BLaER1 treated with 17β-estradiol and CSF1 and Interleukin-3, amounts not matched to agents 10 nM and 100 nM (cell line): Measurements from ENCODE around the gene RERE.
"Not testable (repeated sequence)": the region's sequence is repeated elsewhere in the genome, so short reads cannot be mapped to it uniquely, and the experiment has no call there.

Experiments
- H3K27ac ChIP-seq, 11 experiments: shearing (Covaris generic); formaldehyde crosslinking; 2 replicates each; pipeline ENCODE4 v1.8.1; 2022
- H3K27me3 ChIP-seq, 11 experiments: shearing (Covaris generic); formaldehyde crosslinking; 2 replicates each; pipeline ENCODE4 v1.8.1; 2022
- H3K36me3 ChIP-seq, 11 experiments: shearing (Covaris generic); formaldehyde crosslinking; 2 replicates each; pipeline ENCODE4 v1.8.1; 2022
- H3K4me1 ChIP-seq, 10 experiments: shearing (Covaris generic); formaldehyde crosslinking; 2 replicates each; pipeline ENCODE4 v1.8.1; 2022
- H3K4me2 ChIP-seq, 11 experiments: shearing (Covaris generic); formaldehyde crosslinking; 2 replicates each; pipeline ENCODE4 v1.8.1; 2022
- H3K4me3 ChIP-seq, 10 experiments: shearing (Covaris generic); formaldehyde crosslinking; 2 replicates each; pipeline ENCODE4 v1.8.1; 2022
- H3K9ac ChIP-seq, 11 experiments: shearing (Covaris generic); formaldehyde crosslinking; 2 replicates each; pipeline ENCODE4 v1.8.1; 2022
- H3K9me3 ChIP-seq, 11 experiments: shearing (Covaris generic); formaldehyde crosslinking; replicated peaks in 1 of 11; 2 replicates each; pipeline ENCODE4 v1.8.1; 2022
- H4K20me1 ChIP-seq, 11 experiments: shearing (Covaris generic); formaldehyde crosslinking; 2 replicates each; pipeline ENCODE4 v1.8.1; 2022
- Cebpa-rat ChIP-seq, 11 experiments: shearing (Covaris generic); IDR thresholded peaks; 2 replicates each; pipeline ENCODE4 v1.8.1; 2022

Gene RERE

GRCh38 chr1:8736927-8737326, 80.5 kb downstream of the RERE start:
- no peak for TF ChIP-seq Cebpa-rat (IDR thresholded peaks at IDR 0.05)
- Histone ChIP-seq H3K27me3 (no peaks in the 10 kb centered on the region), H3K4me3 (no peak overlapping the region), H3K27ac (0 out of 22 replicates have a peak overlapping the region, but pooled peaks of 1 of the 11 experiments have one; percentile 5), H3K4me1 (peaks cover 0 to 14% (median 11%) of the 10 kb centered on the region in 10 experiments; a peak in 14 of 20 replicates), H3K9ac (no peak overlapping the region), H3K36me3 (peaks cover 32 to 83% (median 57%) of the 10 kb centered on the region in 11 experiments), H3K9me3 (peaks cover 61 to 81% (median 77%) of the 10 kb centered on the region in 11 experiments), H3K4me2 (peak overlapping the region in 3 of 11 experiments; percentile 5 to 32 (median 27); a peak in 4 of 22 replicates), H4K20me1 (no peaks in the 10 kb centered on the region; a peak in 2 of 22 replicates)

- Histone ChIP-seq H3K4me3 (no peak overlapping the region), H3K27me3 (no peaks in the 10 kb centered on the region), H3K9me3 (peaks cover 43 to 67% (median 61%) of the 10 kb centered on the region in 11 experiments), H3K9ac (no peak overlapping the region), H3K4me2 (no peak overlapping the region), H3K4me1 (peaks cover 5 to 23% (median 16%) of the 10 kb centered on the region in 10 experiments), H3K36me3 (peaks cover 13 to 65% (median 41%) of the 10 kb centered on the region in 11 experiments; a peak in 21 of 22 replicates), H3K27ac (no peak overlapping the region), H4K20me1 (peaks cover 0 to 8% (median 4%) of the 10 kb centered on the region in 11 experiments; a peak in 12 of 22 replicates)
- no peak for TF ChIP-seq Cebpa-rat (IDR thresholded peaks at IDR 0.05)
Observed at GRCh38 chr1:8733484-8733883, 84.0 kb downstream of the RERE start.

GRCh38 chr1:8731162-8731561, 86.3 kb downstream of the RERE start:
- H3K27me3 ChIP-seq: no peaks in the 10 kb centered on the region
- peaks cover 33 to 59% (median 49%) of the 10 kb centered on the region in 11 experiments for H3K9me3 ChIP-seq
- no peak overlapping the region for H3K9ac ChIP-seq
- peaks cover 18 to 30% (median 24%) of the 10 kb centered on the region in 11 experiments; a peak in 21 of 22 replicates for H4K20me1 ChIP-seq
- no peak overlapping the region for H3K27ac ChIP-seq
- H3K4me3 ChIP-seq: no peak overlapping the region
- TF ChIP-seq Cebpa-rat (IDR thresholded peaks at IDR 0.05): no peak
- H3K36me3 ChIP-seq: peaks cover 13 to 56% (median 40%) of the 10 kb centered on the region in 11 experiments; a peak in 21 of 22 replicates
- H3K4me1 ChIP-seq: peaks cover 9 to 34% (median 24%) of the 10 kb centered on the region in 10 experiments; a peak in 18 of 20 replicates
- no peak overlapping the region for H3K4me2 ChIP-seq

- no peak for TF ChIP-seq Cebpa-rat (IDR thresholded peaks at IDR 0.05)
- Histone ChIP-seq H3K27me3 (no peaks in the 10 kb centered on the region), H3K9me3 (peaks cover 27 to 34% (median 30%) of the 10 kb centered on the region in 11 experiments), H3K36me3 (peaks cover 12 to 31% (median 26%) of the 10 kb centered on the region in 11 experiments; a peak in 21 of 22 replicates), H3K27ac (peak overlapping the region in 1 of 11 experiments; percentile 0; a peak in 1 of 22 replicates), H3K9ac (no peak overlapping the region), H3K4me1 (peaks cover 13 to 43% (median 33%) of the 10 kb centered on the region in 10 experiments), H3K4me2 (peak overlapping the region in 8 of 11 experiments; percentile 15 to 60 (median 36); a peak in 13 of 22 replicates), H4K20me1 (peaks cover 19 to 31% (median 24%) of the 10 kb centered on the region in 11 experiments; a peak in 20 of 22 replicates), H3K4me3 (no peak overlapping the region)
Observed at GRCh38 chr1:8728464-8728863, 89.0 kb downstream of the RERE start.

- H3K4me2 ChIP-seq: peak overlapping the region in 10 of 11 experiments; percentile 12 to 60 (median 30); a peak in 18 of 22 replicates
- H3K4me3 ChIP-seq: no peak overlapping the region
- H3K36me3 ChIP-seq: peaks cover 8 to 24% (median 21%) of the 10 kb centered on the region in 11 experiments; a peak in 19 of 22 replicates
- no peak overlapping the region; a peak in 1 of 22 replicates for H3K27ac ChIP-seq
- H3K9ac ChIP-seq: no peak overlapping the region
- H3K9me3 ChIP-seq: peaks cover 22 to 28% (median 24%) of the 10 kb centered on the region in 11 experiments
- no peak for TF ChIP-seq Cebpa-rat (IDR thresholded peaks at IDR 0.05)
- H4K20me1 ChIP-seq: peaks cover 19 to 37% (median 25%) of the 10 kb centered on the region in 11 experiments; a peak in 20 of 22 replicates
- peaks cover 20 to 50% (median 40%) of the 10 kb centered on the region in 10 experiments for H3K4me1 ChIP-seq
- no peaks in the 10 kb centered on the region for H3K27me3 ChIP-seq
Observed at GRCh38 chr1:8727809-8728213, 89.6 kb downstream of the RERE start.

GRCh38 chr1:8727316-8727715, 90.1 kb downstream of the RERE start:
- peaks cover 25 to 55% (median 45%) of the 10 kb centered on the region in 10 experiments for H3K4me1 ChIP-seq
- not testable (repeated sequence) for H3K27me3 ChIP-seq, H3K4me3 ChIP-seq, H3K9ac ChIP-seq, H3K27ac ChIP-seq
- peaks cover 8 to 21% (median 18%) of the 10 kb centered on the region in 11 experiments; a peak in 19 of 22 replicates for H3K36me3 ChIP-seq
- peaks cover 19 to 42% (median 25%) of the 10 kb centered on the region in 11 experiments; a peak in 20 of 22 replicates for H4K20me1 ChIP-seq
- peak overlapping the region in 9 of 11 experiments; percentile 15 to 60 (median 37); a peak in 12 of 22 replicates for H3K4me2 ChIP-seq
- H3K9me3 ChIP-seq: peaks cover 17 to 23% (median 19%) of the 10 kb centered on the region in 11 experiments

GRCh38 chr1:8726801-8727186, 90.6 kb downstream of the RERE start:
- not testable (repeated sequence) for H3K4me3 ChIP-seq, H3K9ac ChIP-seq, H3K27me3 ChIP-seq, H3K27ac ChIP-seq
- Histone ChIP-seq H3K4me2 (0 out of 22 replicates have a peak overlapping the region, but pooled peaks of 2 of the 11 experiments have one; percentile 3 to 37), H3K36me3 (peaks cover 8 to 16% (median 13%) of the 10 kb centered on the region in 11 experiments; a peak in 19 of 22 replicates), H3K4me1 (peaks cover 30 to 60% (median 50%) of the 10 kb centered on the region in 10 experiments), H3K9me3 (peaks cover 12 to 18% (median 14%) of the 10 kb centered on the region in 11 experiments), H4K20me1 (peaks cover 19 to 46% (median 25%) of the 10 kb centered on the region in 11 experiments; a peak in 20 of 22 replicates)

- no peak for TF ChIP-seq Cebpa-rat (IDR thresholded peaks at IDR 0.05)
- no peaks in the 10 kb centered on the region for H3K9me3 ChIP-seq
- no peaks in the 10 kb centered on the region; a peak in 1 of 22 replicates for H3K36me3 ChIP-seq
- no peak overlapping the region for H3K4me3 ChIP-seq
- peak overlapping the region in 4 of 11 experiments; percentile 3 to 31 (median 7); a peak in 4 of 22 replicates for H3K9ac ChIP-seq
- H3K27me3 ChIP-seq: no peaks in the 10 kb centered on the region
- H3K4me1 ChIP-seq: peaks cover 37 to 82% (median 62%) of the 10 kb centered on the region in 10 experiments
- peak overlapping the region in 6 of 11 experiments; percentile 8 to 42 (median 30); a peak in 10 of 22 replicates for H3K27ac ChIP-seq
- H4K20me1 ChIP-seq: peaks cover 14 to 49% (median 20%) of the 10 kb centered on the region in 11 experiments; a peak in 20 of 22 replicates
- peak overlapping the region; percentile 40 to 82 (median 60); a peak in 21 of 22 replicates for H3K4me2 ChIP-seq
Observed at GRCh38 chr1:8723010-8723409, 94.4 kb downstream of the RERE start.

- H4K20me1 ChIP-seq: peaks cover 7 to 45% (median 13%) of the 10 kb centered on the region in 11 experiments; a peak in 20 of 22 replicates
Observed at GRCh38 chr1:8722366-8722765, 95.1 kb downstream of the RERE start.

More at GRCh38 chr1:8722366-8722765, 95.1 kb downstream of the RERE start:
- H3K4me1 ChIP-seq: peaks cover 31 to 76% (median 56%) of the 10 kb centered on the region in 10 experiments
- TF ChIP-seq Cebpa-rat (IDR thresholded peaks at IDR 0.05): no peak
- peak overlapping the region in 6 of 11 experiments; percentile 11 to 47 (median 38); a peak in 6 of 22 replicates for H3K27ac ChIP-seq
- peak overlapping the region in 1 of 11 experiments; percentile 31; a peak in 1 of 22 replicates for H3K9ac ChIP-seq
- peak overlapping the region; percentile 40 to 82 (median 60); a peak in 21 of 22 replicates for H3K4me2 ChIP-seq
- no peaks in the 10 kb centered on the region for H3K9me3 ChIP-seq
- no peak overlapping the region for H3K4me3 ChIP-seq
- H3K36me3 ChIP-seq: no peaks in the 10 kb centered on the region; a peak in 1 of 22 replicates
- H3K27me3 ChIP-seq: no peaks in the 10 kb centered on the region
